GM04503 (cell line): ENCODE measurements around the gene CYP4F22.
A peak's percentile ranks its signal among the peaks of the same experiment; 100 is the strongest.

Experiments
- DNase-seq: peaks from one replicate; pipeline ENCODE4 v3.0.0-alpha.2; 2012; ENCODE audit warnings: low read depth

CYP4F22 gene

GRCh38 chr19:15536350-15536749 is 28.0 kb downstream of the CYP4F22 start:
- no peak for DNase-seq

GRCh38 chr19:15538774-15539173 is 30.4 kb downstream of the CYP4F22 start:
- no peak for DNase-seq

GRCh38 chr19:15539638-15540037 is 31.3 kb downstream of the CYP4F22 start:
- no peak for DNase-seq

GRCh38 chr19:15540435-15540834 is 32.1 kb downstream of the CYP4F22 start:
- no peak for DNase-seq

GRCh38 chr19:15544283-15544682 is 36.0 kb downstream of the CYP4F22 start:
- DNase-seq: no peak

GRCh38 chr19:15544970-15545369 is 36.6 kb downstream of the CYP4F22 start:
- no peak for DNase-seq

GRCh38 chr19:15548648-15549047 is 40.3 kb downstream of the CYP4F22 start:
- DNase-seq: no peak

- DNase-seq: no peak
These were observed 41.3 kb downstream of the CYP4F22 start for GRCh38 chr19:15549581-15549980.

- DNase-seq: no peak
These were observed 41.9 kb downstream of the CYP4F22 start for GRCh38 chr19:15550273-15550672.

GRCh38 chr19:15550929-15551292 is 42.6 kb downstream of the CYP4F22 start:
- no peak for DNase-seq

GRCh38 chr19:15551293-15552004 is 43.1 kb downstream of the CYP4F22 start:
- DNase-seq: no peak

GRCh38 chr19:15555021-15555420 is 46.7 kb downstream of the CYP4F22 start:
- DNase-seq: no peak

GRCh38 chr19:15555759-15556633 is 47.7 kb downstream of the CYP4F22 start:
- DNase-seq: peak; percentile 45

GRCh38 chr19:15556634-15557181 is 48.4 kb downstream of the CYP4F22 start:
- no peak for DNase-seq

- DNase-seq: no peak
These were observed 48.9 kb downstream of the CYP4F22 start for GRCh38 chr19:15557223-15557622.

GRCh38 chr19:15562145-15562544 is 53.8 kb downstream of the CYP4F22 start:
- DNase-seq: no peak

GRCh38 chr19:15562861-15563260 is 54.5 kb downstream of the CYP4F22 start:
- no peak for DNase-seq

GRCh38 chr19:15563325-15563794 is 55.0 kb downstream of the CYP4F22 start:
- DNase-seq: no peak

- DNase-seq: no peak
These were observed 55.6 kb downstream of the CYP4F22 start for GRCh38 chr19:15563931-15564330.

GRCh38 chr19:15564534-15565168 is 56.3 kb downstream of the CYP4F22 start:
- no peak for DNase-seq

GRCh38 chr19:15570420-15570819 is 62.1 kb downstream of the CYP4F22 start:
- DNase-seq: no peak

- DNase-seq: no peak
These were observed 67.1 kb downstream of the CYP4F22 start for GRCh38 chr19:15575406-15575805.
